Endothelial cell of umbilical vein (primary cell): ENCODE data around the gene NIT2.
"Not testable (repeated sequence)": the region's sequence is repeated elsewhere in the genome, so short reads cannot be mapped to it uniquely, and the experiment has no call there.

Source experiments
- EZH2 ChIP-seq: IDR thresholded peaks from 2 replicates; pipeline ENCODE4 v1.6.1; 2012; ENCODE audit warnings: borderline replicate concordance, low read depth, mild to moderate bottlenecking, moderate library complexity, low read length, inconsistent platforms; ENCODE audit not compliant: severe bottlenecking
- MYC ChIP-seq: IDR thresholded peaks from one replicate; pipeline ENCODE4 v1.6.1; 2011; ENCODE audit warnings: mild to moderate bottlenecking, low read depth, low read length
- POLR2A ChIP-seq: IDR thresholded peaks from 2 replicates; pipeline ENCODE4 v1.6.1; 2012; ENCODE audit warnings: low read depth, mild to moderate bottlenecking, control low read depth, low read length
- POLR2AphosphoS5 ChIP-seq: IDR thresholded peaks from 2 replicates; pipeline ENCODE4 v1.6.1; 2012; ENCODE audit warnings: low read depth, mild to moderate bottlenecking, control low read depth, low read length, moderate library complexity; ENCODE audit not compliant: insufficient read depth
- TF ChIP-seq, protein P1 (sequence below), 2 donors: IDR thresholded peaks; 1 replicate in 1 of 2; 2 replicates in 1 of 2; pipeline ENCODE4 v1.5.1; 2011; ENCODE audit warnings: low read length in 2 of 2, mild to moderate bottlenecking in 2 of 2, moderate library complexity in 2 of 2, control low read depth in 1 of 2, inconsistent platforms in 1 of 2, low read depth in 1 of 2; ENCODE audit not compliant: insufficient read depth in 1 of 2; ENCODE audit errors: extremely low read depth in 1 of 2
- TF ChIP-seq, protein P2 (sequence below): IDR thresholded peaks from 2 replicates; pipeline ENCODE4 v1.6.1; 2011; ENCODE audit not compliant: insufficient read depth, insufficient read length

DNA sequence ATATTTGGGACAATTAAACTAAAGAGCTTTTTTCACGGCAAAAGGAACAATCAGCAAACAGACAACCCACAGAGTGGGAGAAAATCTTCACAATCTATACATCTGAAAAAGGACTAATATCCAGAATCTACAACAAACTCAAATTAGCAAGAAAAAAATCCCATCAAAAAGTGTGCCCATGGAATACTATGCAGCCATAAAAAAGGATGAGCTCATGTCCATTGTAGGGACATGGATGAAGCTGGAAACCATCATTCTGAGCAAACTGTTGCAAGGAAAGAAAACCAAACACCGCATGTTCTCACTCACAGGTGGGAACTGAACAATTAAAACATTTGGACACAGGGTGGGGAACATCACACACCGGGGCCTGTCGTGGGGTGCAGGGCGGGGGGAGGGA lies 7.2 kb upstream of the NIT2 start:
- TF ChIP-seq, protein P1, sequence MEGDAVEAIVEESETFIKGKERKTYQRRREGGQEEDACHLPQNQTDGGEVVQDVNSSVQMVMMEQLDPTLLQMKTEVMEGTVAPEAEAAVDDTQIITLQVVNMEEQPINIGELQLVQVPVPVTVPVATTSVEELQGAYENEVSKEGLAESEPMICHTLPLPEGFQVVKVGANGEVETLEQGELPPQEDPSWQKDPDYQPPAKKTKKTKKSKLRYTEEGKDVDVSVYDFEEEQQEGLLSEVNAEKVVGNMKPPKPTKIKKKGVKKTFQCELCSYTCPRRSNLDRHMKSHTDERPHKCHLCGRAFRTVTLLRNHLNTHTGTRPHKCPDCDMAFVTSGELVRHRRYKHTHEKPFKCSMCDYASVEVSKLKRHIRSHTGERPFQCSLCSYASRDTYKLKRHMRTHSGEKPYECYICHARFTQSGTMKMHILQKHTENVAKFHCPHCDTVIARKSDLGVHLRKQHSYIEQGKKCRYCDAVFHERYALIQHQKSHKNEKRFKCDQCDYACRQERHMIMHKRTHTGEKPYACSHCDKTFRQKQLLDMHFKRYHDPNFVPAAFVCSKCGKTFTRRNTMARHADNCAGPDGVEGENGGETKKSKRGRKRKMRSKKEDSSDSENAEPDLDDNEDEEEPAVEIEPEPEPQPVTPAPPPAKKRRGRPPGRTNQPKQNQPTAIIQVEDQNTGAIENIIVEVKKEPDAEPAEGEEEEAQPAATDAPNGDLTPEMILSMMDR (IDR thresholded peaks at IDR 0.05; ENCODE audit: extremely low read depth in 1 of 2, insufficient read depth in 1 of 2, low read depth in 1 of 2, low read length in 2 of 2) = not testable (repeated sequence)
- TF ChIP-seq MYC, POLR2A, EZH2, POLR2AphosphoS5: not testable (repeated sequence)
- TF ChIP-seq, protein P2, sequence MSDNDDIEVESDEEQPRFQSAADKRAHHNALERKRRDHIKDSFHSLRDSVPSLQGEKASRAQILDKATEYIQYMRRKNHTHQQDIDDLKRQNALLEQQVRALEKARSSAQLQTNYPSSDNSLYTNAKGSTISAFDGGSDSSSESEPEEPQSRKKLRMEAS = not testable (repeated sequence)
